ENCODE data around the gene PDE4D.
"Not testable (repeated sequence)": the region's sequence is repeated elsewhere in the genome, so short reads cannot be mapped to it uniquely, and the experiment has no call there.

Gene PDE4D

GRCh38 chr5:59008816-59009473, 884.6 kb downstream of the PDE4D start:
- no peak for DNase-seq

GRCh38 chr5:59007460-59008063, 886.0 kb downstream of the PDE4D start:
- DNase-seq: peak; percentile 52

- DNase-seq: no peak
These were observed 887.4 kb downstream of the PDE4D start for GRCh38 chr5:59005934-59006701.

- DNase-seq: no peak
These were observed 889.9 kb downstream of the PDE4D start for GRCh38 chr5:59003641-59004040.

- no peak for DNase-seq
These were observed 890.4 kb downstream of the PDE4D start for GRCh38 chr5:59003124-59003523.

GRCh38 chr5:59002162-59002825, 891.2 kb downstream of the PDE4D start:
- no peak for DNase-seq

GRCh38 chr5:59001716-59002115, 891.8 kb downstream of the PDE4D start:
- DNase-seq: no peak

GRCh38 chr5:59001154-59001553, 892.4 kb downstream of the PDE4D start:
- no peak for DNase-seq

GRCh38 chr5:59000211-59000610, 893.3 kb downstream of the PDE4D start:
- no peak for DNase-seq

GRCh38 chr5:58999804-59000203, 893.7 kb downstream of the PDE4D start:
- DNase-seq: no peak

GRCh38 chr5:58998544-58998943, 895.0 kb downstream of the PDE4D start:
- no peak for DNase-seq

GRCh38 chr5:58995779-58996178, 897.7 kb downstream of the PDE4D start:
- DNase-seq: not testable (repeated sequence)

GRCh38 chr5:58993461-58993860, 900.1 kb downstream of the PDE4D start:
- no peak for DNase-seq

- DNase-seq: no peak
These were observed 904.6 kb downstream of the PDE4D start for GRCh38 chr5:58988938-58989337.

- no peak for DNase-seq
These were observed 906.3 kb downstream of the PDE4D start for GRCh38 chr5:58987193-58987592.

GRCh38 chr5:58986281-58986680, 907.2 kb downstream of the PDE4D start:
- no peak for DNase-seq

GRCh38 chr5:58985759-58986158, 907.8 kb downstream of the PDE4D start:
- no peak for DNase-seq

- DNase-seq: no peak
These were observed 908.2 kb downstream of the PDE4D start for GRCh38 chr5:58985311-58985710.

GRCh38 chr5:58983526-58984452, 909.7 kb downstream of the PDE4D start:
- DNase-seq: no peak

- no peak for DNase-seq
These were observed 912.6 kb downstream of the PDE4D start for GRCh38 chr5:58980890-58981289.

GRCh38 chr5:58979090-58979489, 914.4 kb downstream of the PDE4D start:
- no peak for DNase-seq

GRCh38 chr5:58974601-58975000, 918.9 kb downstream of the PDE4D start:
- no peak for DNase-seq
